GM12875 (cell line): ENCODE results near the gene REEP3.

Source experiments
- H3K4me3 ChIP-seq: one replicate; pipeline ENCODE4 v1.5.1; 2011; ENCODE audit warnings: low read depth, low read length, control low read depth
- TF ChIP-seq, protein P1 (sequence below): IDR thresholded peaks from 2 replicates; pipeline ENCODE4 v1.5.1; 2011; ENCODE audit warnings: low read depth, mild to moderate bottlenecking, control low read depth, inconsistent platforms, low read length, moderate library complexity, borderline replicate concordance; ENCODE audit not compliant: insufficient read depth

The REEP3 gene, protein sequence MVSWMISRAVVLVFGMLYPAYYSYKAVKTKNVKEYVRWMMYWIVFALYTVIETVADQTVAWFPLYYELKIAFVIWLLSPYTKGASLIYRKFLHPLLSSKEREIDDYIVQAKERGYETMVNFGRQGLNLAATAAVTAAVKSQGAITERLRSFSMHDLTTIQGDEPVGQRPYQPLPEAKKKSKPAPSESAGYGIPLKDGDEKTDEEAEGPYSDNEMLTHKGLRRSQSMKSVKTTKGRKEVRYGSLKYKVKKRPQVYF

DNA sequence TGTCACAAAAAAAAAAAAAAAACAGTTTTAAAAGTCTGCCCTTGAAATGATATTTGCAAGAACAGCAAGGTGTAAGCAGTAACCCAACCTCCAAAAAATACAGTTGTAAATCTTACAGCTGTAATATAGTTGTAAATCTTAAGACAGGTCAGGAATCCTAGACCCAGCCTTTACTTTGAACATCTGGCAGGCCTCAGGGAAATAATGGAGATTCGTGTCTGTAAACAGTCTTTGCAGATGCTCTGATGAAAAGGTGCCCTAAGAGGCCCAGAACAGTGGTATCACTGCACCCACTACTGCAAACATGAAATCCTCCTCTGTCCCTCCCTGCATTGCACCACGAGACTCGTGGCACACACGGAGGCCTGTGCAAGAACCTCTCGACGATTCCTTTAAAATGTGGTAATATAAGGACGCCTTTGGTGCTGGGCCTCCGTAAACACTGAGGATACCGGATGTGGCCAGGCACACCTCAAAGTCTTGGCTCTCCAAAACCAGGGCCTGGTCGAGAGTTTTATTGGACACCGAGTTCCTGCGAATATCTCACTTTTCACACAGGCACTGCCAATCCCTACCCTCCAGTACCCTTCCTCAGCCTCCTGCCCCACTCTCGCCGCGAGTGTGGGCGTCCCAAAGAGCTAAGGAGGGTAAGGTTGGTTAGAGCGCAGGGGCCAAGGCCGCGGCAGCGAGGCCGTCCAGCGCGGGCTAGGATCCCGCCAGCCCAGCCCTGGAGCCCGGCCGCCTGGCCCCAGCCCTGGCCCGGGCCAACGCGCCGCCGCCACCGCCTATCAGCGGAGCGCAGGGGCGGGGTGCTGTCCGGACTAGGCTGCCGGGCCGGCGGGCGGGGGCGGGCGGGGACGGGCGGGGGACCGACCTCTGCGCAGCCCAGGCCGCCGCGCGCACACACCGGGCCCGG, at the start of gene REEP3:
REEP3 (plus strand) TSS at position 902 of the 916 bp plus-strand sequence. CDS start 145 bp downstream, outside the sequence.
- TF ChIP-seq, protein P1, sequence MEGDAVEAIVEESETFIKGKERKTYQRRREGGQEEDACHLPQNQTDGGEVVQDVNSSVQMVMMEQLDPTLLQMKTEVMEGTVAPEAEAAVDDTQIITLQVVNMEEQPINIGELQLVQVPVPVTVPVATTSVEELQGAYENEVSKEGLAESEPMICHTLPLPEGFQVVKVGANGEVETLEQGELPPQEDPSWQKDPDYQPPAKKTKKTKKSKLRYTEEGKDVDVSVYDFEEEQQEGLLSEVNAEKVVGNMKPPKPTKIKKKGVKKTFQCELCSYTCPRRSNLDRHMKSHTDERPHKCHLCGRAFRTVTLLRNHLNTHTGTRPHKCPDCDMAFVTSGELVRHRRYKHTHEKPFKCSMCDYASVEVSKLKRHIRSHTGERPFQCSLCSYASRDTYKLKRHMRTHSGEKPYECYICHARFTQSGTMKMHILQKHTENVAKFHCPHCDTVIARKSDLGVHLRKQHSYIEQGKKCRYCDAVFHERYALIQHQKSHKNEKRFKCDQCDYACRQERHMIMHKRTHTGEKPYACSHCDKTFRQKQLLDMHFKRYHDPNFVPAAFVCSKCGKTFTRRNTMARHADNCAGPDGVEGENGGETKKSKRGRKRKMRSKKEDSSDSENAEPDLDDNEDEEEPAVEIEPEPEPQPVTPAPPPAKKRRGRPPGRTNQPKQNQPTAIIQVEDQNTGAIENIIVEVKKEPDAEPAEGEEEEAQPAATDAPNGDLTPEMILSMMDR, result no peak

GRCh38 chr10:63474488-63474887, 46.7 kb upstream of the REEP3 start:
- TF ChIP-seq, protein P1, result no peak
- no peak overlapping the region for H3K4me3 ChIP-seq

More for the DNA sequence above, at the start of gene REEP3:
- H3K4me3 ChIP-seq, result peak within 1 kb of the TSS; percentile 93

- TF ChIP-seq, protein P1, result no peak
- no peak overlapping the region for H3K4me3 ChIP-seq
Measured at GRCh38 chr10:63477927-63478326, 43.3 kb upstream of the REEP3 start.

- H3K4me3 ChIP-seq, result no peak overlapping the region
- TF ChIP-seq, protein P1, result no peak
Measured at GRCh38 chr10:63478564-63478963, 42.6 kb upstream of the REEP3 start.

DNA sequence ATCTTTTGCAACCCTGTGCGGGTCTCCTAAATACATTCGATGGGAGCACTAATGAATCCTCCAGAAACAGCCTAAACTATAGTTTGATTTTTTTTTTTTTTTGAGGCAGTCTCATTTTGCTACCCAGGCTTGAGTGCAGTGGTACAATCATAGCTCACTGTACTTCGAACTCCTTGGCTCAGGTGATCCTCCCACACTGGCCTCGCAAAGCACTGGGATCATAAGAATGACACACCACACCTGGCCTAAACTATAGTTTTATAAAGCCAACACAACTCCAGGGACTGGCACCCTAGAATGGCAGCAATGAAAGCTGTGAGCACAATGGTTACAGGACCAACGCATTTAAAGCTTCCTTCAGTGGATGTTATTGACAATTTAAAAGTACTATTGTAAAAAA, 41.0 kb upstream of the REEP3 start:
- no peak overlapping the region for H3K4me3 ChIP-seq
- TF ChIP-seq, protein P1, result no peak

- H3K4me3 ChIP-seq, result no peak overlapping the region
- TF ChIP-seq, protein P1, result no peak
Measured at GRCh38 chr10:63481815-63482421, 39.3 kb upstream of the REEP3 start.
